BJ (cell line): ENCODE measurements around the gene ENG. TPM values are rescaled to one million over a fixed set of nuclear protein-coding genes. Genes with fewer than 3 reads are reported as not detected.

Experiments
- CTCF ChIA-PET: fragments of 350-600 bp; formaldehyde crosslinking; extraction: SDS; loops from one replicate; lab custom pipeline; 2021; ENCODE audit warnings: antibody characterized with exemption, inconsistent platforms; lab: Yijun Ruan, JAX
- POLR2A ChIA-PET: fragments of 300-600 bp; sonication (Branson Sonifier 250); formaldehyde crosslinking; extraction: SDS; loops from one replicate; lab custom pipeline; 2021; ENCODE audit warnings: antibody characterized with exemption; lab: Charles Lee
- DNase-seq: peaks from one replicate; pipeline ENCODE4 v3.0.0-alpha.2; 2011; ENCODE audit warnings: low read depth
- H3K27me3 ChIP-seq: 2 replicates; pipeline ENCODE4 v1.6.0; 2011; ENCODE audit warnings: low read length; ENCODE audit not compliant: control insufficient read depth, insufficient read depth
- H3K36me3 ChIP-seq: 2 replicates; pipeline ENCODE4 v1.5.1; 2011; ENCODE audit warnings: low read length; ENCODE audit not compliant: control insufficient read depth, insufficient read depth
- H3K4me3 ChIP-seq: 2 replicates; pipeline ENCODE4 v1.5.1; 2011; ENCODE audit warnings: low read depth, mild to moderate bottlenecking, control low read depth, low read length
- polyA plus RNA-seq: library from polyadenylated mRNA; depleted of rRNA; stranded (reverse); fragments of >200 nt; gene quantifications from 2 replicates; pipeline ENCODE4 v1.2.3, GENCODE V29; 2011
- TF ChIP-seq, protein P1 (sequence below): IDR thresholded peaks from 2 replicates; pipeline ENCODE4 v1.5.1; 2011; ENCODE audit warnings: low read depth, mild to moderate bottlenecking, control low read depth, inconsistent platforms, low read length, moderate library complexity; ENCODE audit not compliant: insufficient read depth

ENG gene
- polyA plus RNA-seq, 1 experiment = 44.6 TPM

DNA sequence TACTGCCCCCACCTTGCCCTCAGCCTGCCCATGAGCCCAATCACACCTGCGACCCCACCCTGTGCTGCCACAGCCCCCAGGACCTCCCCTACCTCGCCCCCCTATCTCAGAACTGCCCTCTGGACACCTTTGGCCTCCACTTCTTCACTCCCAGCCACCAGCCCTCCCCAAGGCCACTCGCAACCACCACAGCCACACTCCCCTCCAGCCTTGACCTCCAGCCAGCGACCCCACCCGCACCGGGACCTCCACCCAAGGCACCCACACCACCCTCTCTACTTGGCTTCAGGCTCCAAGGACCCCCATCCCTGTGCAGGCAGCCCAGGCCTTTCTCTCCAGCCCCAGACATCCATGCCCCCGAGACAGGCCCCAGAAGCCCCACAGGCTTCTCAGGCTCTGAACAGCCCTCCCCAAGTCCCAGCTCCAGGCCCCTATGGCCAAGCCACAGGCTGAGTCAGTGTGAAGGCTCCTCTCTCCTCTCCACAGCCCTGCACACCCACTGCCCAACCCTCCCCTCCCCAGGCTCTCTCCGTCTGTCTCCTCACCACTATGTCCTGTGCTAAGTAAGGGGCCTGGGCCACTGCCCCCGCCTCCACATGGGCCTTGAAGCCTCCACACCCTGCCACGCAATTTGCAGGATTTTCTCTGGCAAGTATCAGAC is 21.0 kb upstream of the ENG start:
- CTCF ChIA-PET = interaction anchor here (0.7 kb wide), 1 partner anchor 16 kb away, joined by 3 read pairs; no protein-coding TSS in a partner anchor
- no peak for DNase-seq
- TF ChIP-seq, protein P1, sequence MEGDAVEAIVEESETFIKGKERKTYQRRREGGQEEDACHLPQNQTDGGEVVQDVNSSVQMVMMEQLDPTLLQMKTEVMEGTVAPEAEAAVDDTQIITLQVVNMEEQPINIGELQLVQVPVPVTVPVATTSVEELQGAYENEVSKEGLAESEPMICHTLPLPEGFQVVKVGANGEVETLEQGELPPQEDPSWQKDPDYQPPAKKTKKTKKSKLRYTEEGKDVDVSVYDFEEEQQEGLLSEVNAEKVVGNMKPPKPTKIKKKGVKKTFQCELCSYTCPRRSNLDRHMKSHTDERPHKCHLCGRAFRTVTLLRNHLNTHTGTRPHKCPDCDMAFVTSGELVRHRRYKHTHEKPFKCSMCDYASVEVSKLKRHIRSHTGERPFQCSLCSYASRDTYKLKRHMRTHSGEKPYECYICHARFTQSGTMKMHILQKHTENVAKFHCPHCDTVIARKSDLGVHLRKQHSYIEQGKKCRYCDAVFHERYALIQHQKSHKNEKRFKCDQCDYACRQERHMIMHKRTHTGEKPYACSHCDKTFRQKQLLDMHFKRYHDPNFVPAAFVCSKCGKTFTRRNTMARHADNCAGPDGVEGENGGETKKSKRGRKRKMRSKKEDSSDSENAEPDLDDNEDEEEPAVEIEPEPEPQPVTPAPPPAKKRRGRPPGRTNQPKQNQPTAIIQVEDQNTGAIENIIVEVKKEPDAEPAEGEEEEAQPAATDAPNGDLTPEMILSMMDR = no peak
- Histone ChIP-seq H3K4me3 (no peak overlapping the region), H3K27me3 (no peaks in the 10 kb centered on the region), H3K36me3 (peaks cover 3% of the 10 kb centered on the region; the same call in 1 of the 2 replicates)
- POLR2A ChIA-PET = no interaction called here

DNA sequence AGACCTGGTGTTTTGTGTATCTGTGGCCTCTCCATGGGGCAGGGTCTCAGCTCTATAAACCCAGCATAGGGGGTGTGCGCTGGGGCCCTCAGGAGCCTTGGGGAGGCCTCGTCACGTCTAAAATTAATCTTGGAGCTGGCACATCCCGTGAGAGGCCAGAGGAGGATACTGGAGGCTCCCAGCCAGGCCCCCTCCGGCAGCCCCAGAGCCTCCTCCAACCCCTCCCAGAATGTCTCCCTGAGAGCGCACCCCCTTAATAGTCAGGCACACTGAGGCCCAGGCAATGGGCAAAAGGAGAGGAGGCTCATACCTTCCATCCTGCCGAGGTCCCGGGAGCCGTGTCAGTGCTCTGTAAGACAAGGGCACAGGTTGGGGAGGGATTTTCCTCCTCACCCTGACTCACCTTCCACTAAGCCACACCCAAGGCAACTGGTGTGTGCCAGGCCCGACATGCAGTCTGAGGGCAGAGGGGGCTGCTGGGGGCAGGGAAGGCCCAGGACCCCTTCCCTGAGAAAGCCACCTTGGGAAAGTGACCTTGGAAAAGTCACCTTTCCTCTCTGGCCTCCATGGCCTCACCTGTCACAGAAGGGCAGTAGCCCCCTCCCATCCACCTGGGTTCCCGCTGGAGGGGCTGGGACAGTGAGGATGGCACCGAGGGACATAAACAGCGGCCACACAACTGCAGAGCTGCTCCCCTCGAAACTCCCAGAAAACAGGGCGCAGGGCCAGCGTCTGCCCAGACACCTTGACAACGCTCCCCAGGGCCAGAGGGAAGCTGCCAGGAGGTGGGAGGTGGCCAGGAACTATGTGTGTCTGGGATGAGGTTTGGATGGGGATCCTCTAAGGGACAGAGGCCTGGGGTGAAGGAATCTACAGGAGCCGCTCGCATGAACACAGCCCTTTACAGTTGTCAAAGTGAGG is 20.1 kb upstream of the ENG start:
- Histone ChIP-seq H3K4me3 (no peak overlapping the region), H3K36me3 (peaks cover 3% of the 10 kb centered on the region; the same call in 1 of the 2 replicates), H3K27me3 (no peaks in the 10 kb centered on the region)
- ChIA-PET CTCF (interaction anchor here (0.9 to 1.6 kb wide), 4 partner anchors 14 to 139 kb away, joined by 3 to 6 read pairs (median 4); partner anchors contain the start of genes ENG and TOR2A), POLR2A (no interaction called here)
- DNase-seq = no peak
- TF ChIP-seq, protein P1 = no peak

DNA sequence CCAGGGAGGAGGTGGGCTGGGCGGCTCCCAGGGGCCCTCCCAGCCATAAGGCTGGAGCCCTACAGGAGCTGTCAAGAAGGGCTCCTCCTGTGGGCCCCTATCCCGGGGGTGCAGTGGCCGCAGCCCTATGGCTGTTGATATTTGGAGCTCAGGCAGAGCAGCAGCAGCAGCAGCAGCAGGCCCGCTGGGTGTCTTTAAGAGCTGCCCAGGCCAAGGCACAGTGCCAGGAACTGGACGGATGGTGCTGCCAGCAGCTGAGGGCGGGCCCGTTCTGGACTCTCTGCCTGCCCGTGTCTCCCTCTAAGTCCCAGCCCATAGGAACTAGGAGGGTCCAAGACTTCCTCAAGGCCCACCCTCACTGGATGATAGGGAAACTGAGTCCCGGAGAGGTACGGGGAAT is 19.4 kb upstream of the ENG start:
- H3K36me3 ChIP-seq = peaks cover 4% of the 10 kb centered on the region; the same call in 1 of the 2 replicates
- POLR2A ChIA-PET = no interaction called here
- TF ChIP-seq, protein P1 = no peak
- CTCF ChIA-PET = interaction anchor here (0.7 to 1.6 kb wide), 5 partner anchors 13 to 139 kb away, joined by 3 to 6 read pairs (median 4); partner anchors contain the start of genes ENG and TOR2A
- H3K4me3 ChIP-seq = no peak overlapping the region
- H3K27me3 ChIP-seq = no peaks in the 10 kb centered on the region
- DNase-seq = no peak

DNA sequence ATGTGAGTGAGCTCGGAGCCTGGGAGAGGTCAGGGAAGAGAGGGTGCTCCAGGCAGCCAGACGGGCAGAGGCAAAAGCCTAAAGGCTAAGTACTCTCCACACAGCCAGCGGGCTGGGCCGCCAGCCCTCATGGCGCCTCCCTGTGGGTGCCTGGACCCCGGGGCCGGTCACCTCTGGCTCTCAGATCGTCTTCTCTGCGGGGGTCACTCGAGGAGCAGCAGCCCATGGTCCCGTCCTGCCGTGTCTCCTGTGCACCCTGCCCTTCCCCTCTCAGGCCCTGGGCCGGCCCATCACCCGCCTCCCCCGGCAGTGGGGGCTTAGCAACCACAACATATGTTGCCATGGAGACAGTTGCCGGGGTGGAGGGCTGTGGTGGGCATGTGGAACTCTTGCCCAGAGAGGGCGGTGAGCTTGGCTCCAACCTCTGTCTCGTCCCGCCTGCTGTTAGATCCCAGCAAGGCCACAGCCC is 18.8 kb upstream of the ENG start:
- DNase-seq = no peak
- ChIA-PET CTCF (interaction anchor here (0.7 to 1.6 kb wide), 5 partner anchors 13 to 138 kb away, joined by 3 to 6 read pairs (median 4); partner anchors contain the start of genes ENG and TOR2A), POLR2A (no interaction called here)
- TF ChIP-seq, protein P1 = no peak
- no peak overlapping the region for H3K4me3 ChIP-seq
- H3K27me3 ChIP-seq = no peaks in the 10 kb centered on the region
- peaks cover 5% of the 10 kb centered on the region for H3K36me3 ChIP-seq
